Prostate gland (tissue), 2 donors: ENCODE measurements around the gene RASL10B. TPM values are rescaled to one million over a fixed set of nuclear protein-coding genes. Genes with fewer than 3 reads are reported as not detected.
A peak's percentile ranks its signal among the peaks of the same experiment; 100 is the strongest.

Experiments
- DNase-seq: peaks from one replicate; pipeline ENCODE4 v3.0.0-alpha.2; 2019; ENCODE audit warnings: low spot score
- H3K27ac ChIP-seq, 2 donors: fragments of 200-600 bp; sonication (generic); 2 replicates each; pipeline ENCODE4 v1.5.1; 2017 to 2019
- H3K27me3 ChIP-seq: fragments of 200-600 bp; sonication (generic); replicated peaks from 2 replicates; pipeline ENCODE4 v1.5.1; 2019; ENCODE audit not compliant: insufficient read depth
- H3K36me3 ChIP-seq, 2 donors: fragments of 200-600 bp; sonication (generic); 1 replicate in 1 of 2; 2 replicates in 1 of 2; pipeline versions ENCODE4 v1.5.1 to v1.8.1; 2017 to 2019
- H3K4me1 ChIP-seq: fragments of 200-600 bp; sonication (generic); replicated peaks from 2 replicates; pipeline ENCODE4 v1.5.1; 2019
- H3K4me3 ChIP-seq, 2 donors: fragments of 200-600 bp; sonication (generic); 2 replicates each; pipeline ENCODE4 v1.5.1; 2017 to 2019
- H3K9me3 ChIP-seq: fragments of 200-600 bp; sonication (generic); 2 replicates; pipeline ENCODE4 v1.5.1; 2017
- POLR2A ChIP-seq: fragments of 450-650 bp; IDR thresholded peaks from one replicate; pipeline ENCODE4 v1.6.1; 2016; ENCODE audit warnings: antibody characterized with exemption, mild to moderate bottlenecking
- POLR2AphosphoS5 ChIP-seq: sonication (generic); formaldehyde crosslinking; IDR thresholded peaks from one replicate; pipeline ENCODE4 v1.6.1; 2017; ENCODE audit warnings: antibody characterized with exemption
- WGBS: methylation state at CpG from one replicate; pipeline ENCODE4 v1.1.5; 2018; 5-methylcytosine and 5-hydroxymethylcytosine counted together
- intact Hi-C: fragments of 100-400 bp; cut with DNase I; formaldehyde crosslinking; loops from one replicate; pipeline ENCODE4 v1.14.2; 2022
- total RNA-seq, 2 donors: library from RNA; depleted of rRNA; stranded (reverse); fragments of >200 nt; gene quantifications; one replicate each; pipeline ENCODE4 v1.1.0, GENCODE V29; 2016
- TF ChIP-seq, protein P1 (sequence below), 4 experiments: fragments of 200-600 bp in 2 of 4; fragments of 450-650 bp in 2 of 4; sonication (generic) in 2 of 4; IDR thresholded peaks; 1 replicate in 3 of 4; 2 replicates in 1 of 4; pipeline ENCODE4 v1.5.1; 2016 to 2019; ENCODE audit warnings: antibody characterized with exemption in 4 of 4, mild to moderate bottlenecking in 2 of 4, moderate library complexity in 2 of 4

Gene RASL10B
- total RNA-seq, 2 donors from 2014 or later, result 5.4 to 7.2 TPM

DNA sequence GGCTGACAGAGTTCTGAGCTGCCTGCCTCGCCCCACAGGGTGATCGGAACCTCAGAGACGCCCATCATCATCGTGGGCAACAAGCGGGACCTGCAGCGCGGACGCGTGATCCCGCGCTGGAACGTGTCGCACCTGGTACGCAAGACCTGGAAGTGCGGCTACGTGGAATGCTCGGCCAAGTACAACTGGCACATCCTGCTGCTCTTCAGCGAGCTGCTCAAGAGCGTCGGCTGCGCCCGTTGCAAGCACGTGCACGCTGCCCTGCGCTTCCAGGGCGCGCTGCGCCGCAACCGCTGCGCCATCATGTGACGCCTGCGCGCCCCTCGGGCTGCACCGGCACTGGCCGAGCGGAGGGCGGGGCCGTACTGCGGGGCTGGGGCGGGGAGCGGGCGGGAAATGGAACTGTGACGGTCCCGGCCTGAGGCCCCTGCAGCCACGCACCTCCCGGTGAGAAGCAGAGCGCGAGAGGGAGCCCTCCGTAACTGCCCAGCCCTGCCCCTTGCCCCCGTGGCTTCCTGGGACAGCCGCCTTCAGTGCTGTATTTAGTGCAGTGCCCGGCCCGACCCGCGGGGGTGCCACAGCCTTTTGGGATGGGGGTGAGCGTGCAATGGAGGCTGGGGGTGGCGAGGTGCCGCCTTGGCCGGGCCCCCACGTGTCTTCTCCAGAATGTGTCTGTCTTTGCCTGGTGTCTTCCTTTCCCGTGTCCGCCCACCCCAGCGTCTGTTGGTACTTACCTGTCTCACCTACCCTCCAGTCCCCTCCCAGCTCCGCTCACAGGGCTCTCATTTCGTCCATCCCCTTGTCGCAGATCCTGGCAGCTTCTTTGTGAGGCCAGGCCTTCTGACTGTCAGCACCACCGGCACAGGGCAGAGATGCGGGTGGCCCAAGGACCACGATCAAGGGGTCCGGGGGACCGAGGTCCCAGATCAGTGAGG lies 9.8 kb downstream of the RASL10B start:
- Histone ChIP-seq H3K4me1 (no peaks in the 10 kb centered on the region), H3K36me3 (no peaks in the 10 kb centered on the region), H3K9me3 (no peaks in the 10 kb centered on the region), H3K27ac (no peak overlapping the region), H3K4me3 (peak overlapping the region in 1 of 2 donors; percentile 16), H3K27me3 (peaks cover 11% of the 10 kb centered on the region)
- TF ChIP-seq POLR2A, result no peak
- intact Hi-C loops, result no loop called here
- DNase-seq, result no peak
- 25% methylated on average over 45 of the region's 73 CpGs for WGBS

DNA sequence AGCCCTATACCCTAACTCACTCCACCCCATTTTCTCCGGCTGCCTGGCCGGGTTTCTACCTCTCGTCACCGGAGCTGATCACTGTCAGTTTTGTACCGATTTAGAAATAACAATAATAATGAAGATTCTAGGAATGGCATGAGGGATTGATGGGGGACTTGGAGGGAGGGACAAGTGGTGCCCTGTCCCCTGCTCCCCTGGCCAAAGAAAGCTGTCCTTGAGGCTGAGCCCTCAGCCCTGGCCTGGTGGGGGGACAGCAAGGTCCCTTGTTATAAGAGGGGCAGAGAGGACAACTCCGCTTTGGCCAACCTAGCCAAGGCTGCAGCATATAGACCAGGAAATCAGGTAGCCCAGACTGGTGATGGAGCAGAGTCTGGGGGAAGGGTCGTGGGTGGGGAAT lies 11.1 kb downstream of the RASL10B start:
- WGBS, result 73% methylated on average over 7 of the region's 7 CpGs
- H3K4me1 ChIP-seq, result no peaks in the 10 kb centered on the region
- H3K36me3 ChIP-seq, result no peaks in the 10 kb centered on the region
- TF ChIP-seq POLR2AphosphoS5 (no peak), POLR2A (no peak)
- TF ChIP-seq, protein P1, sequence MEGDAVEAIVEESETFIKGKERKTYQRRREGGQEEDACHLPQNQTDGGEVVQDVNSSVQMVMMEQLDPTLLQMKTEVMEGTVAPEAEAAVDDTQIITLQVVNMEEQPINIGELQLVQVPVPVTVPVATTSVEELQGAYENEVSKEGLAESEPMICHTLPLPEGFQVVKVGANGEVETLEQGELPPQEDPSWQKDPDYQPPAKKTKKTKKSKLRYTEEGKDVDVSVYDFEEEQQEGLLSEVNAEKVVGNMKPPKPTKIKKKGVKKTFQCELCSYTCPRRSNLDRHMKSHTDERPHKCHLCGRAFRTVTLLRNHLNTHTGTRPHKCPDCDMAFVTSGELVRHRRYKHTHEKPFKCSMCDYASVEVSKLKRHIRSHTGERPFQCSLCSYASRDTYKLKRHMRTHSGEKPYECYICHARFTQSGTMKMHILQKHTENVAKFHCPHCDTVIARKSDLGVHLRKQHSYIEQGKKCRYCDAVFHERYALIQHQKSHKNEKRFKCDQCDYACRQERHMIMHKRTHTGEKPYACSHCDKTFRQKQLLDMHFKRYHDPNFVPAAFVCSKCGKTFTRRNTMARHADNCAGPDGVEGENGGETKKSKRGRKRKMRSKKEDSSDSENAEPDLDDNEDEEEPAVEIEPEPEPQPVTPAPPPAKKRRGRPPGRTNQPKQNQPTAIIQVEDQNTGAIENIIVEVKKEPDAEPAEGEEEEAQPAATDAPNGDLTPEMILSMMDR (IDR thresholded peaks at IDR 0.05), result no peak
- H3K27me3 ChIP-seq, result peaks cover 11% of the 10 kb centered on the region
- H3K27ac ChIP-seq, result no peak overlapping the region
- no peak overlapping the region for H3K4me3 ChIP-seq
- H3K9me3 ChIP-seq, result no peaks in the 10 kb centered on the region
- intact Hi-C loops, result no loop called here
- no peak for DNase-seq

DNA sequence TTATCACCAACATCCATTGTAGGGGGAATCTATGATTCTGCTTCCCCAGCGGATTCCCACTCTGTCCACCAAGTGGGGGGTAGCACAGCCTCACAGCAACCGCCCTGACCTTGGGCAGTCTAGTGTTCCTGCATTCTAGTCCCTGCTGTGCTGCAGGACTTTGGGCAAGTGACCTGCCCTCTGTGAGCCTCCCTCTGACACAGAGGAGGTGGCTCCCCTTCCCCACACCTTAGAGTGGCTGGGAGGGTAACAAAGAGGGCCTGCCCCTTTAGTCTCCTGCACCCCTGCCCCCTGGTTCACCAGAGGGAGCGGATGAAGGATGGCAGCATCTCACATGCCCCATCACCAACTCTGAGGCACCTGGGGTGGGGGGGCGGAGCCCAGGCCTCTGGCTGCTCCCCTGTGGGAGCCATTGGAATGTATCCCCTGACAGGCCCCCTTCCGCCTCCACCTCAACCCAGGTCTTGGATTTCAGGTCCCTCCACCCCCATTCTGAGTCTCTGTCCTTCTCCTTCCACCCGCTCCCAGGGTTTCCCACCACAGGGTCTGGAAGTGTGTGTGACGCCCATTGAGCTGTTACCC lies 11.5 kb downstream of the RASL10B start:
- no peak overlapping the region for H3K4me3 ChIP-seq
- no peak for DNase-seq
- H3K36me3 ChIP-seq, result no peaks in the 10 kb centered on the region
- no peaks in the 10 kb centered on the region for H3K4me1 ChIP-seq
- 56% methylated on average over 6 of the region's 7 CpGs for WGBS
- no peak overlapping the region for H3K27ac ChIP-seq
- peaks cover 11% of the 10 kb centered on the region for H3K27me3 ChIP-seq
- no peak for TF ChIP-seq POLR2AphosphoS5
- no peak for TF ChIP-seq POLR2A
- TF ChIP-seq, protein P1 (IDR thresholded peaks at IDR 0.05), result no peak
- no peaks in the 10 kb centered on the region for H3K9me3 ChIP-seq
- intact Hi-C loops, result no loop called here

DNA sequence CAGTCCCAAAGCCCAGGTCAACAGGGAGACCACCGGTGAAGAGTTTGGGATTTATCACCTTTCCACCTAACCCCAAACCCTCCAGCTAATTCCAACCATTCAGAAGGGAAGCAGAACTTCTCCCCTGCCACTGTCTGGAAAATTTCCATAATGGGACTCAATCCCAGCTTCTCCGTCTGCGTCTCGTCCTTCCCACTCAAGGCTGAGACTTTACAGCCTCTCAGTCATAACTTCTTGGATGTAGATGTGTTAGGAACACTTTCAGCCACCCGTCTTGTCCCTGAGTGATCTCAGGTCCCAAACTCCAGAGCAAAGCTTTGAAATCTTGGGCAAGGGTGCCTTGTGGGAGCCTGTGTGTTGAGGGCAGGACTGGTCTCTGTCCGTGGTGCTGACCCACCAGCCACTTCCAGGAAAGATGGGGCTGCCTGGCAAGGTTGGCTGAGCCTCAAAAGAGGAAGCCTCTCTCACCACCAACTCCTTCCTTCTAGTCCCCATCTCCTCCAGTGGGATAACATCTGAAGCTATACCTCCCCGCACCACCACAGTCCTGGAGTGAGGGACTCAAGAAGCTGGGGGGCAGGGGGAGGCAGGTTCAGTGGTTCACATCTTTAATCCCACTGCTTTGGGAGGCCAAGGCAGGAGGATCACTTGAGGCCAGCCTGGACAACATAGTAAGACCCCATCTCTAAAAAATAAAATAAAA lies 12.3 kb downstream of the RASL10B start:
- H3K27me3 ChIP-seq, result peaks cover 11% of the 10 kb centered on the region
- H3K36me3 ChIP-seq, result no peaks in the 10 kb centered on the region
- 40% methylated on average over 7 of the region's 7 CpGs for WGBS
- no peak for DNase-seq
- H3K27ac ChIP-seq, result no peak overlapping the region
- H3K4me1 ChIP-seq, result no peaks in the 10 kb centered on the region
- intact Hi-C loops, result no loop called here
- no peaks in the 10 kb centered on the region for H3K9me3 ChIP-seq
- no peak overlapping the region for H3K4me3 ChIP-seq
- TF ChIP-seq POLR2AphosphoS5 (no peak), POLR2A (no peak)
- TF ChIP-seq, protein P1 (IDR thresholded peaks at IDR 0.05), result no peak

DNA sequence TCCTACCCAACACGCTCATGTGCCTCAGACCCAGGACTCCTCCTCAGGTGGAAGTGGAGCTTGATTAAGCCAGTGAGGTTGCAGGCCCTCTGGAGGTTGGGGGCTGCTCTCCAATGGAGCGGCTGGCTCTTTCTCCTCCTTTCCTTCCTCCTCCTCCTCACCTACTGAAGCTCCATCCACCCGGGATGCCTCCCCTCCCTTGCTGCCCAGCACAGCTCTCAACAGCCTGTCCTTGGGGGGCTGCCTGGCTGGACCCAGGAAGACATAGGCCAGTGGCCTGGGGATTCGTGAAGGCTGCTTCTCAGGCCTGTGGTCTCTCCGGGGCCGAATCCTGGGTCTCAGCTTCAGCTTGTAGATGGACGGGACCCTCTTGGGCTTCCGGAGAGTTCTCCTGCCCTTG lies 13.4 kb downstream of the RASL10B start:
- Histone ChIP-seq H3K27me3 (peaks cover 13% of the 10 kb centered on the region), H3K9me3 (no peaks in the 10 kb centered on the region), H3K27ac (no peak overlapping the region), H3K4me3 (no peak overlapping the region), H3K4me1 (no peaks in the 10 kb centered on the region), H3K36me3 (no peaks in the 10 kb centered on the region)
- no peak for DNase-seq
- 71% methylated on average over 8 of the region's 8 CpGs for WGBS
- TF ChIP-seq POLR2AphosphoS5 (no peak), POLR2A (no peak)
- TF ChIP-seq, protein P1 (IDR thresholded peaks at IDR 0.05), result no peak
- intact Hi-C loops, result no loop called here
